ES-I3 (cell line): ENCODE results near the gene NLRP10.

Experiments
- H3K36me3 ChIP-seq: 2 replicates; pipeline ENCODE4 v1.6.1; 2013; ENCODE audit warnings: mild to moderate bottlenecking, low read length, control low read depth, moderate library complexity; ENCODE audit not compliant: insufficient read depth
- H3K4me1 ChIP-seq: 2 replicates; pipeline ENCODE4 v1.6.1; 2013; ENCODE audit warnings: mild to moderate bottlenecking, control low read depth, low read length; ENCODE audit not compliant: insufficient read depth
- H3K9ac ChIP-seq: 2 replicates; pipeline ENCODE4 v1.6.1; 2013; ENCODE audit warnings: low read depth, mild to moderate bottlenecking, low read length, moderate library complexity
- H3K9me3 ChIP-seq: 2 replicates; pipeline ENCODE4 v1.6.1; 2013; ENCODE audit warnings: mild to moderate bottlenecking, low read length, moderate library complexity; ENCODE audit not compliant: control insufficient read depth, insufficient read depth

Gene NLRP10

DNA sequence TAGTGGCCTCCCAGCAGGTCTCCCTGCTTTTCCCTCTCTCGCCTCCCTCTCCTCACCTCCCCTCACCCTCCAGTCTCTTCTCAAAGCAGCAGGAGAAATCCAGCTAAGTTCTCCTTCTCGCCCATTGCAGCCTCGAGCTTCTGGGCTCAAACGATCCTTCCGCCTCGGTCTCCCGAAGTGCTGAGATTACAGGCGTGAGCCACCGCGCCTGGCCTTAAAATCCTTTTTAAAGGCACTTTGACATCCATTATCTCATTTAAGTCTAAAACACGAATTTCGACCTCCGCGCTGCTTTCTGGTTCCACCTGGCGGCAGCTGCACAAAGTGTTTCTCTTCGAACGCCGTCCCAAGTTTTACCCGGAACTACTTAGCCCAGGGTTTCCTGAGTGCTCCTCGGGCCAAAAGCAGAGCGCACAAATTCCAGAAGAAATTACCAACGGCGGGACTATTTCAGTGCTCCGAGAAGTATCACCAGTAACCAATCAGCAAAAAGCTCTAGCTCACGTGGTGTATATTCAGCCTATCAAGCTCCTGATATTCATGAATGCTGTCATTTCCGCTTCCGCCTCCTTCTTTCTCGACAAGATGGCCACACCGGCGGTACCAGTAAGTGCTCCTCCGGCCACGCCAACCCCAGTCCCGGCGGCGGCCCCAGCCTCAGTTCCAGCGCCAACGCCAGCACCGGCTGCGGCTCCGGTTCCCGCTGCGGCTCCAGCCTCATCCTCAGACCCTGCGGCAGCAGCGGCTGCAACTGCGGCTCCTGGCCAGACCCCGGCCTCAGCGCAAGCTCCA is 21.7 kb upstream of the NLRP10 start, which contains the start of gene EIF3F:
EIF3F (plus strand) TSS at position 570 of the 792 bp plus-strand sequence; CDS start at position 586, 16 bp downstream.
- H3K4me1 ChIP-seq = peaks cover 18% of the 10 kb centered on the region
- H3K9ac ChIP-seq = peak within 1 kb of the TSS; percentile 94
- H3K36me3 ChIP-seq = peaks cover 14% of the 10 kb centered on the region
- H3K9me3 ChIP-seq = no peaks in the 10 kb centered on the region

DNA sequence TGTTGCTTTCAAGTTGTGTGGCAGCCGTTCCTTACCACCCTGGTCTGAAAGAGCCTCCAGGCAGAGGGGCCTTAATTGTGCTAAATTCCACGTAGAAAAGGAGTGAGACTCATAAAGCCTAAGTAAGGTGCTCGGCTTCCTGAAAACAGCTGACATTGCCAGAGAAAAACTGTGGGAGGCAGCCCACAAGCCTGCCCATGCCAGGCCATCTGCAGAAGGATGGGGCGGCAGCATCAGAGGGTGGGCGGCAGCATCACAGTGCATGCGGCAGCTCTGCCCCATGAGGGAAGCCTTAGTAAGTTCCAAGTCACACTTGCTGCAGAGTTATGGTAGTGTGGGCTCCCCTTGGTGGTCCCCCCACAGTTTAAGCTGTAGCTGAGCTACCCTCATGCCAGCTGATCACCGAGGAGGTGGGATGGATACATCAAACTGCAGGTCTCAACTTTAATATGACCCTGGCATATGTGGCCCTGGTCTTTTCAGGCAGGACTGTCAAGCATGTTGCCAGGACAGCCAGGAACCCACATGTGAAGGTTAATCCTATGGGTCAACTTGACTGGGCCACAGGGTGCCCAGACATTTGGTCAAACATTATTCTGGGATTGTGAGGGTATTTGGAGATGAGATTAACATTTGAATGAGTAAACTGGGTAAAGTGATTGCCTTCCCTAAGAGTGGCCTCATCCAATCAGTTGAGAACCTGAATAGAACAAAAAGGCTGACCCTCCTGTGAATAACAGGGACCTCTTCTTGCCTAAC is 18.8 kb upstream of the NLRP10 start:
- Histone ChIP-seq H3K9me3 (no peaks in the 10 kb centered on the region), H3K9ac (no peak overlapping the region), H3K4me1 (peaks cover 16% of the 10 kb centered on the region), H3K36me3 (peaks cover 5% of the 10 kb centered on the region; the same call in 1 of the 2 replicates)

DNA sequence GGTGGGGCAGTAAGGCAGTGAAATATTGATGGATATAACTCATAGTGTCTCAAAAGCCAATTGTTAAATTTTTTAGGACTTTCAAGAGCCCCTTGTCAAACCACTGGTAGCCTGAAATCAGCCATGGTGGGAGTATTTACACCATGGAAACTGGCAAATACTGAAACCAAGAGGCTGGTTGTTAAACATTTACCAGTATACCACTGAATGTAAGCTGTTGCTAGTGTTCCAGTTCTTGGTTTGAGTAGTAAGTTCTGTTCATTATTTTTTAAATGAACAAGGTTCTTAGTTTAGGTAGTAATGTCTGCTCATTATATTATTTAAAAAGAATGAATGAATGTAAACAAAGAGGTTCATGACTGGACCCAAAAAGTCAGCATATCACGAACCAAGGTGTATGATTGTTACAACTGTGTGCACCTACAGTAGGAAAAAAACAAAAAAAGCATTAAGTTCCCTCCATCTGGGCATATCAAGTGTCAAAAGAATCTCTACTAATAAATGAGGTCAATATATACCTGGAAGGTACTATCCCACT is 17.4 kb upstream of the NLRP10 start:
- no peaks in the 10 kb centered on the region for H3K36me3 ChIP-seq
- peaks cover 10% of the 10 kb centered on the region for H3K4me1 ChIP-seq
- no peak overlapping the region for H3K9ac ChIP-seq
- H3K9me3 ChIP-seq = no peaks in the 10 kb centered on the region

DNA sequence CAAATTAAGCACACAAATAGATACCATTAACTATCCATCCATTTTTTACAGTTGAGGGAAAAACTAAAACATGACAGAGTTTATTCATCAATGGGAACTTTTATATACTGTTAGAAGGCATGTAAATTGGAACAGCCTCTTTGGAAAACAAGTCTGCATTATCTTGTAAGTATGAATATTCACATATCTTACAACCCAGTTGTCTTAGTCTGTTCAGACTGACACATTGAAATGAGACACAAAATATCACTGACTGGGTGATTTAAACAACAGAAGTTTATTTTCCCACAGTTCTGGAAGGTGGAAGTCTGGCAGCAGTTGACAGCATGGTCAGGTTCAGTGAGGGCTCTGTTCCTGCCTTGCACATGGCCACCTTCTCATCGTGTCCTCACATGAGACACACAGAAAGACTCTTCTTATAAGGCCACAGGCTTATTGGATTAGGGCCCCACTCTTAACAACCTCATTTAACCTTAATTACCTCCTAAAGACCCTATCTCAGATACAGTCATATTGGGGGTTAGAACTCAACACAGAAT is 16.4 kb upstream of the NLRP10 start:
- Histone ChIP-seq H3K9me3 (no peaks in the 10 kb centered on the region), H3K4me1 (peaks cover 17% of the 10 kb centered on the region), H3K36me3 (no peaks in the 10 kb centered on the region), H3K9ac (no peak overlapping the region)

DNA sequence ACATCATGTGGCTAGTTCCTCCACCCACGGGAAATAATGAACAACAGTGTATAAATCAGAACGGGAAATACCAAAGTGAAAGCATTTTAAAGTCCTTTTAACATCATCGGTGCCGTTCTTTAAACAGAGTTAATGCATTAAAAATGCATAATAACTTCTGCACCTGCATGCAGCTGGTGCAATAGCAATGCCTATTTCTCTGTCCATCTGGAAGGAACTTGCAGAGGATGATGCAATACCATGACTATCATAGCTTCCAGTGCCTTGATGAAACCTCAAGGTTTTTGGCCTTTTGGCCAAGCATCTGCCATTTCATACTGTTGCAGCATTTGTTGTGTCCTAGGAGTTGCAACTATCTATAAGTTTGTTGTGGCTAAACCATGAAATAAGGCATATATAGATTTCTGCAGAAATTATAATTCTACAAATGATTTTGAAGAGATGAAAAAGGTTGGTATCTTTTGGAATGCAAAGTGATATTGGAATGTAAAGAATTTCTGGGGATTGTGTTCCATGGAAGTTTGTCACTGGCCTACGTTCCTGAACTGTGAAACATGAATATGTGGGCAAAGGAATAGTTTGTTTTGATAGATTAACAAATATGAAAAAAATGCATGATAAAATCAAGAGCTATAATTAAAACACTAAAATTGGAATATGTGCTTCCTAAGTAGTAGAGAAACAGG is 12.1 kb upstream of the NLRP10 start:
- H3K9me3 ChIP-seq = no peaks in the 10 kb centered on the region
- no peak overlapping the region for H3K9ac ChIP-seq

DNA sequence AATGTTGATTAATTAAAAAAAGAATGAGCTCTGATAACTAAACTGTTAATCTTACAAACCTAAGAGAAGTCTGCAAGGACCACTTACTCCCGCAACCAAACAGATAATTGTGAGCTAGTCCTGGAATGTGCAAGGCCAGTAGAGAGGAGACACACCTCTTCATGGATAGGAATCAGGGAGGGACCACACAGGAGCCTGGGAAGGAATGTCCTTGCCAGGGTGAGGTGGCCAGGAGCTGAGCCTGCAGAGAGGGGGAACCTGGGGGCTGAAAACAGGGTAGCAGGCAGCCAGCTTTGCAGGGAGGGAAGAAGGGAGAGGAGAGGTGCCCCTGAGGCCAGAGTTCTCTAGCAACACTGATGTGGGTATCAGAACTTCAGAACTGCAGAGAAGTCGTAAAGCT is 9.4 kb upstream of the NLRP10 start:
- H3K9ac ChIP-seq = no peak overlapping the region
- H3K4me1 ChIP-seq = peaks cover 13% of the 10 kb centered on the region; the same call in 1 of the 2 replicates
- no peaks in the 10 kb centered on the region for H3K9me3 ChIP-seq
- no peaks in the 10 kb centered on the region for H3K36me3 ChIP-seq

More for the DNA sequence above, 12.1 kb upstream of the NLRP10 start:
- Histone ChIP-seq H3K4me1 (peaks cover 9% of the 10 kb centered on the region; the same call in 1 of the 2 replicates), H3K36me3 (no peaks in the 10 kb centered on the region)

DNA sequence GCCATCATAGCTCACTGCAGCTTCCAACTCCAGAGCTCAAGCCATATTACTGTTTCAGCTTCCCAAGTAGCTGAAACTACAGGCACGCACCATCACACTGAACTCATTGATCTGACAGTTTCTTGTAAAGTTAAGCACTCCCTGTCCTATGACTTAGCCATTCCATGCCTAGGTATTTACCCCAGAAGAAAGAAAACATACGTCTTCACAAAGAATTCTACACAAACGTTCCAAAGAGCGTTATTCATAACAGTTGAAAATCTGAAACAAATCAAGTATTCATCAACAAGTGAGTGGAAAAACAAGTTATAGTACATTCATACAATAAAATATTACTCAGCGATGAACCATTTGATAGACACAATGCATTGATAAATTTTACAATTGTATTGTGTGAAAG is 7.8 kb upstream of the NLRP10 start:
- Histone ChIP-seq H3K9me3 (no peaks in the 10 kb centered on the region), H3K4me1 (peaks cover 13% of the 10 kb centered on the region; the same call in 1 of the 2 replicates), H3K36me3 (no peaks in the 10 kb centered on the region), H3K9ac (no peak overlapping the region)

DNA sequence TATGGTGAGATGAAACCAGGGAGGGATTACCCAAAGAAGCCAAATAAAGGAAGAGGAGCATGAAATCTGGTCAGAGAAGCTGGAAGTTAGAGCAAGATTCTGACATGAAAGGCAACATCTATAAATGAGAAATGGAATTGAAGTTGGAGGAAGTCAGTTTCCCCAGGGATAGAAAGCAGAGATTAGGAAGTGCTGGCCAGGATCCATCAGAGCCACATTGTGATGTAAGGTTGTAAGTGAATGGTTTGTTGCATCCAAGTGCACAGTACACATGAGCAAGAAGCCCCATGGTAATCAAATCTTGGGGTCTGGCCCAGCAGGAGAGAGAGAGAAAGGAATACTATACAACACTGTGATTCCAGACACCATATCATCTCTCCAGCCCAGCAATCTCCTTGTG is 6.6 kb upstream of the NLRP10 start:
- Histone ChIP-seq H3K9me3 (no peaks in the 10 kb centered on the region), H3K9ac (no peak overlapping the region), H3K36me3 (no peaks in the 10 kb centered on the region), H3K4me1 (peaks cover 4% of the 10 kb centered on the region; the same call in 1 of the 2 replicates)

DNA sequence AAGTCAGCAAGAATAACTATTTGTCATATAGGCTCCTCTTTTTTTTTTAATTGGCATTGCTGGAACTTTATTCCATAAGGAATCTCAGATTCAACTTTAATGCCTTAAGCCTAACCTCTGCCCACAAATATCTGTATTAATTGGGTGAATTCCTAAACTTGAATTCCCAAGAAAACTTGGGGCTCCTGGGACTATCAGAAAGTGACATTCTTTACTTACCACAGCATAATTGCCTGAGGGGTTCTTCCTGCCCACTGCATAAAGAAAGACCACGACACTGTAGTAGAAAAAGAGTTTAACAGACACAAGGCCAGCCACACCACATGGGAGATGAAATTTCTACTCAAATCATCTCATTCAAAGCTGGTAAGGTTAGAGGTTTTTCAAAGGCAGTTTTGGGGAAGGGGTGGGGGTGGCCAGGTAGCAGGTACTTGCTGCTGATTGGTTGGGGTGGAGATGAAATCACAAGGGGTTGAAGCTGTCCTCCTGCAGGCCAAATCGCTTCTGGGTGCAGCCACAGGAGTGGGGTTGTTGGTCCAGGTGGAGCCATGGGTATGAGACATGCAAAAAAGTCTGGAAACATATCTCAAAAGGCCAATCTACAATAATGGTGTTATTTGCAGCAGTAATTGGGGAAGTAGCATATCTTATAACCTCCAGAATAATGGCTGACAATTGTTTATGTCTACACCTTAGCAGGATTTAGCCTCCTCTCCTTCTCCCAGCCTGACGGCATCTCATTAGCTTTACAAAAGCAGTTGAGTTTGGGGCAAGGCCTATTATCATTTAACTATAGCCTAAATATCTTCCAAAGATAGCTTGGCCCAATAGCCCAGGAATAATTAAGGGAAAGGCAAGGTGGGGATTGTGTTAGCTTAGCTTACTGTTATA is 4.8 kb upstream of the NLRP10 start:
- Histone ChIP-seq H3K4me1 (peaks cover 4% of the 10 kb centered on the region; the same call in 1 of the 2 replicates), H3K36me3 (no peaks in the 10 kb centered on the region), H3K9me3 (no peaks in the 10 kb centered on the region), H3K9ac (peak overlapping the region; percentile 22; the same call in 1 of the 2 replicates)

DNA sequence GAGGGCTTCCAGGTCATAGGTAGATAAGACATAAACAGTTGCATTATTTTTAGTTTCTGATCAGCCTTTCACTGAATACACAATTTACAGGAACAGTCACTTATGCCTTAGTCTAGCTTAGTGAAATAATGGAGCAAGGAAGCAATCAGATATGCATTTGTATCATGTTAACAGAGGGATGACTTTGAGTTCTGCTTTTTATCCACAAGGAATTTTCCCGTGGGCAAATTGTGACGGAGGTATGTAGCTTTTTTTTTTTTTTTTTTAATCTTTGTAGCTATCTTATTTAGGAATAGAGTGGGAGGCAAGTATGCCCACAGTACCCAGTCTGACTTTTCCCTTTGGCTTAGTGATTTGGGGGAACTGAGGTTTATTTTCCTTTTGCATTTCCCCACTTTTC is 3.4 kb upstream of the NLRP10 start:
- Histone ChIP-seq H3K4me1 (peaks cover 8% of the 10 kb centered on the region), H3K9me3 (no peaks in the 10 kb centered on the region), H3K36me3 (no peaks in the 10 kb centered on the region), H3K9ac (no peak overlapping the region)

DNA sequence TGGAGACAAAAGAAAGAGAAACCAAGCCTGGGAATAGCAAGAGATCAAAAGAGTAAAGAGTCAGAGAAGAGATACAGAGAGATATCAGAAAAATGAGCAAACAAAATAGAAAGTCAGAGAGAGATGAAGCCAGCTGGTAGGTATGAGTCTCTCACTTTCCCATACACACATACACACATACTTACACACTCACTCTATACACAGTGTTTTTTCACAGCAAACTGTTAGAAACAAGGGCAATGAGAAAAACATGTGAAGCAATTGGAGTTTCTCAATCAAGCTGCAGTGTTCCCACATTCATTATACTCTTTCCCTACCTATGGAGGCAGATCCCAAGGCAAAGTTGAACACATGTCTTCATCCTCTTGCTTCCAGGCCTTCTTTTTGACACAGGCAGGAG is 2.6 kb upstream of the NLRP10 start:
- Histone ChIP-seq H3K9me3 (no peaks in the 10 kb centered on the region), H3K36me3 (no peaks in the 10 kb centered on the region), H3K9ac (no peak overlapping the region), H3K4me1 (peaks cover 8% of the 10 kb centered on the region)

DNA sequence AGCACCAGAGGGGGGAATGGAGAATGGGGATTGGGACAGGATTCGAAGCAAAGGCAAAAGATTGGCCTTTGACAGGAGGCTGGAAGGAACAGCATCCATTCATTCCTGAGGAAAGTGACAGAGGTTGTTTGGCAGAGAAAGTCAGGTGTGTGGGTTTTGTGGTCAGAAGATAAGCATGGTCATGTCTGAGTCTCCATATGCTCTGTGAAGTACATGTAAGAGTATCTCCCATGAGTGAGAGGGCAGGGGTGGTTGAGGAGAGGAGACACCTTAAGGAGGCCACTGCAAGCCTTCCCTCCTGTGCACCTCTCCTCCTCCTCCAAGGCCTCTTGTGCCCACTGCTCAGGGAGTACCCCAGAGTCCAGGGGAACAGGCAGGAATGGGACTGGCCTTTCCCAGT is 1.9 kb upstream of the NLRP10 start:
- Histone ChIP-seq H3K36me3 (no peaks in the 10 kb centered on the region), H3K4me1 (peaks cover 8% of the 10 kb centered on the region), H3K9ac (no peak overlapping the region), H3K9me3 (no peaks in the 10 kb centered on the region)

DNA sequence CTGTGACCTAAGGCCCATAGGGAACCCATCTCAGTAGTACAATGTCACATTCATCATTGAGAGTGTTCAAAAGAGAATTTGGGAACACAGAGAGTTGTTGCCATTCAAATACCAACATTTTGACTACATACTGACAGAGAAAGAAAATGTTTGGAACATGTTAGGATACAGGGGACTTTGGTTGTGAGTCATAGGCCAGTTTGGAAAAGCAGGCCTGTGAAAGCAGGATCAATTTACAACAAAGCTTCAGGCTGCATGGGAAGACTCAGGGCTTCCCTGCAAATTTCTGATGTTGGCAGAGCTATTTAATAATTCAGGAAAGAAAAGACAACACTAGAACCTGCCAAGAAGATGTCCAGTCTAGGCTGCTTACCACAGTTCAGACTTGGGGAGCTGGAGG is 374 bp downstream of the NLRP10 start:
- Histone ChIP-seq H3K9me3 (no peaks in the 10 kb centered on the region), H3K36me3 (no peaks in the 10 kb centered on the region), H3K9ac (no peak overlapping the region), H3K4me1 (peaks cover 5% of the 10 kb centered on the region)
